GM12891 (cell line): ENCODE results near the gene MRPL43.
"Not testable (repeated sequence)": the region's sequence is repeated elsewhere in the genome, so short reads cannot be mapped to it uniquely, and the experiment has no call there.

Experiments used
- PAX5 ChIP-seq: IDR thresholded peaks from 2 replicates; pipeline ENCODE4 v1.6.1; 2011; ENCODE audit warnings: low read length, moderate library complexity, mild to moderate bottlenecking; ENCODE audit not compliant: insufficient read depth, severe bottlenecking
- POLR2A ChIP-seq: IDR thresholded peaks from 2 replicates; pipeline ENCODE4 v1.6.1; 2011; ENCODE audit warnings: low read depth, low read length, control low read depth
- POLR2AphosphoS5 ChIP-seq: IDR thresholded peaks from 2 replicates; pipeline ENCODE4 v1.6.1; 2011; ENCODE audit warnings: low read depth, low read length, control low read depth
- POU2F2 ChIP-seq: IDR thresholded peaks from 2 replicates; pipeline ENCODE4 v1.6.1; 2011; ENCODE audit warnings: low read depth, mild to moderate bottlenecking, control low read depth, low read length, moderate library complexity
- SPI1 ChIP-seq: IDR thresholded peaks from 2 replicates; pipeline ENCODE4 v1.6.1; 2011; ENCODE audit warnings: low read depth, low read length, control low read depth
- TAF1 ChIP-seq: IDR thresholded peaks from 2 replicates; pipeline ENCODE4 v1.6.1; 2011; ENCODE audit warnings: low read depth, low read length, control low read depth

GRCh38 chr10:100975397-100975796 is 11.9 kb downstream of the MRPL43 start:
- TF ChIP-seq POLR2A, POLR2AphosphoS5, TAF1, PAX5, SPI1, POU2F2: not testable (repeated sequence)
